ENCODE measurements around the gene SMG1. TPM values are rescaled to one million over a fixed set of nuclear protein-coding genes. Genes with fewer than 3 reads are reported as not detected.
"Not testable (repeated sequence)": the region's sequence is repeated elsewhere in the genome, so short reads cannot be mapped to it uniquely, and the experiment has no call there.

Gene SMG1
- total and polyA plus RNA-seq, 2 donors = 20.8 to 31.9 TPM

DNA sequence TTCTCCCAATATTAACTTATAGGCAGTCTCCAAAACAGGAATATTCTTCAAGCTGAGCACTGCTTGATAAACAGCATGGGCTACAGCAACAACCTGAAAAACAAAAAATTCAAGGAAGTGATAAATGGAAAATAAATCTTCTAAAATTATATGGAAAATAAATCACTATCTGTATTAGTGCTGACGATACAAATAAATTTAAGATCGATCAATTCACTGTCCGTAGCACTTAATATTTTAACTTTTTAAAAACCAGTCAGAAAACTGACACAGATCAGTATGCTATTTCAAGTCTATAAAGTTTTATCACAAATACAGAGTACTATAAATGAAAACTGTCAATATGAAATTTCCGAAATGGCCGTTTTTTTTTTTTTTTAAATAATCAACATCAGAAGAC is 49.9 kb downstream of the SMG1 start:
- WGBS = over 99% methylated on average over 5 of the region's 5 CpGs
- not testable (repeated sequence) for DNase-seq (ENCODE audit: low read depth in 6 of 9, low spot score in 9 of 9); H3K27me3 ChIP-seq (ENCODE audit: control insufficient read depth in 2 of 2, insufficient read depth in 1 of 2, low read length in 1 of 2); H3K9me3 ChIP-seq (ENCODE audit: control insufficient read depth in 2 of 2, insufficient read depth in 1 of 2, low read length in 1 of 2); H3K27ac ChIP-seq (ENCODE audit: low read depth in 1 of 2, low read length in 1 of 2); H3K4me1 ChIP-seq (ENCODE audit: control insufficient read depth in 2 of 2, insufficient read depth in 2 of 2, low read length in 2 of 2); H3K4me3 ChIP-seq (ENCODE audit: low read length in 2 of 2)
- H3K36me3 ChIP-seq (ENCODE audit: control insufficient read depth in 2 of 2, insufficient read depth in 2 of 2, low read length in 1 of 2) = peaks cover 0 to 23% of the 10 kb centered on the region in 2 donors

DNA sequence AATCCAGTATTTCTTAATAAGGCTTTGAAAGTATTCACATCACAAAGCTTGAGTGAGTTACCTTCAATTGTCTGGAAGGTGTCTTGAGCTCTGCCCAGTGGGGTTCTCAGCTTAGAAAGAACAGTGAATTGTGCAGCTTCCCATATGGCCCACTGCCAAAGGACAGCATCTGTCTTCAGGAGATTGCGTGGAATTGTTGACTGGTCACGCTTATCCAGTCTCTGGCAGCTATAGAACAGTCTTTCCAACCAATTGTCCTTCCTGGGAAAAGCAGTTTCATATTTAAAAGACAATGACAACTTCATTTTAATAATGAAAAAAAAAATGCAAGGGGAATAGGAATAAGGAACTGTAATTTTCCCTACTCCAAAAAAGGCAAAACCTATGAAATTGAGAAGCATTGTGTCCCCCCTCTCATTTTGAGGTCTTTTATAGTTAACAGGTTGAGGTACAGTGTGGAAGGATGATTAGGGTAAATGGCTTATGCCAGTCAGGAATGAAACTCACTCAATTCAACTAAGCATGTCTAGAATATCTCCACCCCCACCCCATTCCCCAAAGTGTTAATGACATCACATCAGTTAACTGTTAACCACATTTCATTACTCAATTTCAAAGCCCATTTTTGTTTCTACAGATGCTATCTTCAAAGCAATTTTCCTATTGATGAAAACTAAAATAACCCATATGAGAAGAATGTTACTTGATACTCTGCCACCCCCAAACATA is 57.0 kb downstream of the SMG1 start:
- DNase-seq (ENCODE audit: low read depth in 6 of 9, low spot score in 9 of 9) = not testable (repeated sequence)
- 94% methylated on average over 2 of the region's 2 CpGs for WGBS

DNA sequence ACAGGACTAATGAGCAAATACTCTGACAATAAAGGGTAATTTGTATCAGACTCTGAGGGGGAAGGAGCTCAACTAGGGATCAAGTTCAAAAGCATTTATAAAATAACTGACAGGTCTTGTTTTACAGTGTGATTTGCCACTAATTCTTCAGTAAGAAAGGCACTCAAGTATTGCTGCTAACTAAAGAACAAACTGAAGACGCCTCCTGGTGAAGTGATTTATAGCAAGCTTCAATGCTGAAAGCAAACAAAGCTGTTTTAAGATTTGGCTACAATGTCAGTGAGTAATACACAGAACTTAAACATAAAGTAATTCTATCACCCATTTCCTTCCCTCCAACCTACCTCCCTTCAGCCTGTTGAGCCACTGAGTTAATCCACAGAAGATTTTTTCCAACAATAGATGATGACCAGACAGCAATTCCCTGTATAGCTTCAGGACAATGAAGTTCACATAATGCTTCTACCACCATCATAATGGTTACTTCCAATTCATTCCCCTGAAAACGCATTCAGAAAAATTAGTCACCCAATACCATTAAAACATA is 59.9 kb downstream of the SMG1 start:
- H3K9me3 ChIP-seq (ENCODE audit: control insufficient read depth in 2 of 2, insufficient read depth in 1 of 2, low read length in 1 of 2); H3K4me3 ChIP-seq (ENCODE audit: low read length in 2 of 2); H3K27ac ChIP-seq (ENCODE audit: low read depth in 1 of 2, low read length in 1 of 2); DNase-seq (ENCODE audit: low read depth in 6 of 9, low spot score in 9 of 9); H3K4me1 ChIP-seq (ENCODE audit: control insufficient read depth in 2 of 2, insufficient read depth in 2 of 2, low read length in 2 of 2); H3K27me3 ChIP-seq (ENCODE audit: control insufficient read depth in 2 of 2, insufficient read depth in 1 of 2, low read length in 1 of 2): not testable (repeated sequence)
- WGBS = 94% methylated on average over 2 of the region's 2 CpGs
- H3K36me3 ChIP-seq (ENCODE audit: control insufficient read depth in 2 of 2, insufficient read depth in 2 of 2, low read length in 1 of 2) = peaks cover 10 to 25% of the 10 kb centered on the region in 2 donors

More for the DNA sequence above, 57.0 kb downstream of the SMG1 start:
- not testable (repeated sequence) for H3K4me1 ChIP-seq (ENCODE audit: control insufficient read depth in 2 of 2, insufficient read depth in 2 of 2, low read length in 2 of 2); H3K4me3 ChIP-seq (ENCODE audit: low read length in 2 of 2); H3K9me3 ChIP-seq (ENCODE audit: control insufficient read depth in 2 of 2, insufficient read depth in 1 of 2, low read length in 1 of 2); H3K27me3 ChIP-seq (ENCODE audit: control insufficient read depth in 2 of 2, insufficient read depth in 1 of 2, low read length in 1 of 2); H3K27ac ChIP-seq (ENCODE audit: low read depth in 1 of 2, low read length in 1 of 2)
- peaks cover 4 to 29% of the 10 kb centered on the region in 2 donors for H3K36me3 ChIP-seq (ENCODE audit: control insufficient read depth in 2 of 2, insufficient read depth in 2 of 2, low read length in 1 of 2)

DNA sequence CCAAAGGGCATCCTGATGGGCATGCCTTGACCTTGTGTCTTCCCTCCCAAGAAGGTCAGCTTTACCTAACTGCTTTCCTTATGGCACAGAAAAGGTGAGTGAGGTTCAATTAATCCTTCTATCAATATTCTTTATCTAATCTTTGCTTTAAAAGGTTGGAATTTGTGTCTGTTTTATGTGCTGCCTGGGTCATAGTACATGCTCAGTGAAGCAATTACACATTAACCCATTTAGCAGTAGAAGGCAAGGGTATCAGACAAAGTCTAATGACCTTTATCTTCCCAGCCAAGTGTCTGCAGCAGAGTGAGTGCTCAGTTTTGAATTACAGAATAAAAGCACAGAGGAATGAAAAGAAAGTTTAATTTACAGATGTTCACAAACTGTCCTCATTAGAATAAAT is 63.3 kb downstream of the SMG1 start:
- not testable (repeated sequence) for H3K27ac ChIP-seq (ENCODE audit: low read depth in 1 of 2, low read length in 1 of 2); H3K9me3 ChIP-seq (ENCODE audit: control insufficient read depth in 2 of 2, insufficient read depth in 1 of 2, low read length in 1 of 2); H3K4me1 ChIP-seq (ENCODE audit: control insufficient read depth in 2 of 2, insufficient read depth in 2 of 2, low read length in 2 of 2); H3K4me3 ChIP-seq (ENCODE audit: low read length in 2 of 2); DNase-seq (ENCODE audit: low read depth in 6 of 9, low spot score in 9 of 9); H3K27me3 ChIP-seq (ENCODE audit: control insufficient read depth in 2 of 2, insufficient read depth in 1 of 2, low read length in 1 of 2)
- peaks cover 13 to 21% of the 10 kb centered on the region in 2 donors for H3K36me3 ChIP-seq (ENCODE audit: control insufficient read depth in 2 of 2, insufficient read depth in 2 of 2, low read length in 1 of 2)

DNA sequence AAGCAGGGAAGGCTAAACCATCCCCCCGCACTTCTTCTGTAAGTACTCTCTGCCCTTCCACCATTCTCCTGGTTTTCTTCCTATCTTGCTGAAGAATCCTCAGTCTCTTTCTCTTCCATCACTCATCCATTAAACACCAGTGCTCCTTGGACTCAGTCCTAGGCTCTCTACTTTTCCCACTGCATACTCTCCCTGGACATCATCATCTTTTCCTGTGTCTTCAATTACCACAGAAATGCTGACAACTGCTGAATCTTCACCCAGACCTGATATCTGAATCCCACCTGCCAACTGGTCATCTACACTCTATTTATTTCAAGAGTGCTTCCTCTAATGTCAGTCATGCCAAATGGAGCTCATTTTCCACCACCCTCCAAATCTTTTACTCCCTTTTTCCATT is 71.0 kb downstream of the SMG1 start:
- Histone ChIP-seq H3K27me3 (ENCODE audit: control insufficient read depth in 2 of 2, insufficient read depth in 1 of 2, low read length in 1 of 2) (no peaks in the 10 kb centered on the region), H3K9me3 (ENCODE audit: control insufficient read depth in 2 of 2, insufficient read depth in 1 of 2, low read length in 1 of 2) (no peaks in the 10 kb centered on the region), H3K4me1 (ENCODE audit: control insufficient read depth in 2 of 2, insufficient read depth in 2 of 2, low read length in 2 of 2) (no peaks in the 10 kb centered on the region), H3K27ac (ENCODE audit: low read depth in 1 of 2, low read length in 1 of 2) (no peak overlapping the region), H3K36me3 (ENCODE audit: control insufficient read depth in 2 of 2, insufficient read depth in 2 of 2, low read length in 1 of 2) (peaks cover 37 to 45% of the 10 kb centered on the region in 2 donors), H3K4me3 (ENCODE audit: low read length in 2 of 2) (no peak overlapping the region)
- no peak for DNase-seq (ENCODE audit: low read depth in 6 of 9, low spot score in 9 of 9)
- 100% methylated on average over 1 of the region's 1 CpG for WGBS

DNA sequence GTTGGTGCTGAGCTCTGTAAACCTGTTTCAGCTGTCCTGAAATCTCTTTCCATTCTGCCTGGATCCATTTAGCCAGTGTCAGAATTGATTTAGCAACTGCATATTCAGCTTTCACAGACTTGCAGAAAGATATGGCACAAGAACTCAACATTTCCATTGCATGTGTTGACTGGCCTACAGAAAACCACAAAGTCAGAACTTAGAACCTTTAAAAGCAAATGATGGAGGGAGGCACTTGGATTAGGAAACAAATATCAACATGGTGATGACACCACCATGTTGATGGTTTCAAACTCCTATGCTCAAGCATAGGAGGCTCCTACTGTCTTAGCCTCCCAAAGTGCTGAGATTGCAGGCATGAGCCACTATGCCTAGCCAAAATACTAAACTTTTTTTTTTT is 72.5 kb downstream of the SMG1 start:
- H3K4me3 ChIP-seq (ENCODE audit: low read length in 2 of 2) = no peak overlapping the region
- H3K36me3 ChIP-seq (ENCODE audit: control insufficient read depth in 2 of 2, insufficient read depth in 2 of 2, low read length in 1 of 2) = peaks cover 52 to 58% of the 10 kb centered on the region in 2 donors
- no peaks in the 10 kb centered on the region for H3K9me3 ChIP-seq (ENCODE audit: control insufficient read depth in 2 of 2, insufficient read depth in 1 of 2, low read length in 1 of 2)
- H3K27me3 ChIP-seq (ENCODE audit: control insufficient read depth in 2 of 2, insufficient read depth in 1 of 2, low read length in 1 of 2) = no peaks in the 10 kb centered on the region
- H3K4me1 ChIP-seq (ENCODE audit: control insufficient read depth in 2 of 2, insufficient read depth in 2 of 2, low read length in 2 of 2) = no peaks in the 10 kb centered on the region
- no peak overlapping the region for H3K27ac ChIP-seq (ENCODE audit: low read depth in 1 of 2, low read length in 1 of 2)
- DNase-seq (ENCODE audit: low read depth in 6 of 9, low spot score in 9 of 9) = no peak

DNA sequence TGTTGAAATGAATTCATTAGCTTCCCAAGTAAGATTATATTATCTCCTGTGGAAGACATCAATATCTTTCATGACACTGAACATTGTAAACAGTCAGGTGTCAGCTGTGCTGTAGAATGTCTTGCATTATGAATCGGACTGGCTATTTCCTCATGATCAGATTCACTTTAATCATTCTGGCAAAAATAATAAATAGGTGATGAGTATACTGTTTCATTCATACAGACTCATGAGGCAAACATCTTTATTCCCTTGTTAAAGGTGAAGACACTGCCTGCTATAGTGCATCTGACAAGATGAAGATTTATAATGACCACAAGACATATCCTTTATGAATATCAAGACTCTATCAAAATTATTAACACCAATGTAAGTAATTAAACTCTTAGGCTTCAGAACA is 73.6 kb downstream of the SMG1 start:
- no peaks in the 10 kb centered on the region for H3K27me3 ChIP-seq (ENCODE audit: control insufficient read depth in 2 of 2, insufficient read depth in 1 of 2, low read length in 1 of 2)
- H3K27ac ChIP-seq (ENCODE audit: low read depth in 1 of 2, low read length in 1 of 2) = no peak overlapping the region
- peaks cover 58 to 64% of the 10 kb centered on the region in 2 donors for H3K36me3 ChIP-seq (ENCODE audit: control insufficient read depth in 2 of 2, insufficient read depth in 2 of 2, low read length in 1 of 2)
- WGBS = 94% methylated on average over 1 of the region's 1 CpG
- no peaks in the 10 kb centered on the region for H3K4me1 ChIP-seq (ENCODE audit: control insufficient read depth in 2 of 2, insufficient read depth in 2 of 2, low read length in 2 of 2)
- H3K4me3 ChIP-seq (ENCODE audit: low read length in 2 of 2) = no peak overlapping the region
- H3K9me3 ChIP-seq (ENCODE audit: control insufficient read depth in 2 of 2, insufficient read depth in 1 of 2, low read length in 1 of 2) = no peaks in the 10 kb centered on the region
- DNase-seq (ENCODE audit: low read depth in 6 of 9, low spot score in 9 of 9) = no peak

DNA sequence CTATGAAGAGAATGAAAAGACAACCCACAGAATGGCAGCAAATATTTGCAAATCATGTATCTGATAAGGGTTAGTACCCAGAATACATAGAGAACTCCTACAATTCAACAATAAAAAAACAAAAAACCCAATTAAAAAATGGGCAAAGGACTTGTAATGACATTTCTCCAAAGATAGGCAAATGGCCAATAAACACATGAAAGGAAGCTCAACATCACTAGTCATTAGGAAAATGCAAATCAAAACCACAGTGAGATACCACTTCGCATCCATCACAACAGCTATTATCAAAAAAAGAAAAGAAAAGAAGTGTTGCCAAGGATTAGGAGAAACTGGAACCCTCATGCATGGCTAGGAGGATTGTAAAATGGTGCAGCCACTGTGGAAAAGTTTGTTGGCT is 79.8 kb downstream of the SMG1 start:
- H3K27ac ChIP-seq (ENCODE audit: low read depth in 1 of 2, low read length in 1 of 2) = no peak overlapping the region
- DNase-seq (ENCODE audit: low read depth in 6 of 9, low spot score in 9 of 9) = no peak
- no peaks in the 10 kb centered on the region for H3K27me3 ChIP-seq (ENCODE audit: control insufficient read depth in 2 of 2, insufficient read depth in 1 of 2, low read length in 1 of 2)
- H3K9me3 ChIP-seq (ENCODE audit: control insufficient read depth in 2 of 2, insufficient read depth in 1 of 2, low read length in 1 of 2) = no peaks in the 10 kb centered on the region
- H3K36me3 ChIP-seq (ENCODE audit: control insufficient read depth in 2 of 2, insufficient read depth in 2 of 2, low read length in 1 of 2) = peaks cover 74 to 81% of the 10 kb centered on the region in 2 donors
- 100% methylated on average over 1 of the region's 1 CpG for WGBS
- no peak overlapping the region for H3K4me3 ChIP-seq (ENCODE audit: low read length in 2 of 2)
- no peaks in the 10 kb centered on the region for H3K4me1 ChIP-seq (ENCODE audit: control insufficient read depth in 2 of 2, insufficient read depth in 2 of 2, low read length in 2 of 2)

DNA sequence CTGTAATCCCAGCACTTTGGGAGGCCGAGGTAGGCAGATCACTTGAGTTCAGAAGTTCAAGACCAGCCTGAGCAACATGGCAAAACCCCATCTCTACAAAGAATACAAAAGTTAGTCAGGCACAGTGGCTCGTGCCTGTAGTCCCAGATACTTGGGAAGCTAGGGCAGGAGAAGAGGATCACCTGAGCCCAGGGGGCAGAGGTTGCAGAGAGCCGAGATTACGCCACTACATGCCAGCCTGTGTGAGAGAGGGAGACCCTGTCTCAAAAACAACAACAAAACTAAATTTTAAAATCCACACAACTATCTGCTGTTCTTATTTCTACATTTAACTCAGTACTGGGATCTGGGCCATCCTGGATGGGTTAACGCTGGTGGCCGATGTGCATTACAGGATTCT is 83.6 kb downstream of the SMG1 start:
- no peak for DNase-seq (ENCODE audit: low read depth in 6 of 9, low spot score in 9 of 9)
- peaks cover 59 to 80% of the 10 kb centered on the region in 2 donors for H3K36me3 ChIP-seq (ENCODE audit: control insufficient read depth in 2 of 2, insufficient read depth in 2 of 2, low read length in 1 of 2)
- WGBS = 97% methylated on average over 6 of the region's 6 CpGs
- H3K4me1 ChIP-seq (ENCODE audit: control insufficient read depth in 2 of 2, insufficient read depth in 2 of 2, low read length in 2 of 2) = no peaks in the 10 kb centered on the region
- H3K4me3 ChIP-seq (ENCODE audit: low read length in 2 of 2) = no peak overlapping the region
- no peak overlapping the region for H3K27ac ChIP-seq (ENCODE audit: low read depth in 1 of 2, low read length in 1 of 2)
- H3K9me3 ChIP-seq (ENCODE audit: control insufficient read depth in 2 of 2, insufficient read depth in 1 of 2, low read length in 1 of 2) = no peaks in the 10 kb centered on the region
- H3K27me3 ChIP-seq (ENCODE audit: control insufficient read depth in 2 of 2, insufficient read depth in 1 of 2, low read length in 1 of 2) = no peaks in the 10 kb centered on the region

Data from thymus (tissue), 11 donors.